ENCODE measurements around the gene VRK3.
"Not testable (repeated sequence)": the region's sequence is repeated elsewhere in the genome, so short reads cannot be mapped to it uniquely, and the experiment has no call there.

The VRK3 gene, protein sequence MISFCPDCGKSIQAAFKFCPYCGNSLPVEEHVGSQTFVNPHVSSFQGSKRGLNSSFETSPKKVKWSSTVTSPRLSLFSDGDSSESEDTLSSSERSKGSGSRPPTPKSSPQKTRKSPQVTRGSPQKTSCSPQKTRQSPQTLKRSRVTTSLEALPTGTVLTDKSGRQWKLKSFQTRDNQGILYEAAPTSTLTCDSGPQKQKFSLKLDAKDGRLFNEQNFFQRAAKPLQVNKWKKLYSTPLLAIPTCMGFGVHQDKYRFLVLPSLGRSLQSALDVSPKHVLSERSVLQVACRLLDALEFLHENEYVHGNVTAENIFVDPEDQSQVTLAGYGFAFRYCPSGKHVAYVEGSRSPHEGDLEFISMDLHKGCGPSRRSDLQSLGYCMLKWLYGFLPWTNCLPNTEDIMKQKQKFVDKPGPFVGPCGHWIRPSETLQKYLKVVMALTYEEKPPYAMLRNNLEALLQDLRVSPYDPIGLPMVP

GRCh38 chr19:50025022-50025793 is at the start of gene VRK3:
Gene VRK3 (minus strand): TSS chr19:50025372. CDS start chr19:50016162, 9,210 bp downstream.
- peak; percentile 100 for DNase-seq

GRCh38 chr19:50068382-50068781 is 43.2 kb upstream of the VRK3 start:
- DNase-seq, result not testable (repeated sequence)

GRCh38 chr19:50067575-50067974 is 42.4 kb upstream of the VRK3 start:
- no peak for DNase-seq

GRCh38 chr19:50065938-50066337 is 40.8 kb upstream of the VRK3 start:
- no peak for DNase-seq

DNA sequence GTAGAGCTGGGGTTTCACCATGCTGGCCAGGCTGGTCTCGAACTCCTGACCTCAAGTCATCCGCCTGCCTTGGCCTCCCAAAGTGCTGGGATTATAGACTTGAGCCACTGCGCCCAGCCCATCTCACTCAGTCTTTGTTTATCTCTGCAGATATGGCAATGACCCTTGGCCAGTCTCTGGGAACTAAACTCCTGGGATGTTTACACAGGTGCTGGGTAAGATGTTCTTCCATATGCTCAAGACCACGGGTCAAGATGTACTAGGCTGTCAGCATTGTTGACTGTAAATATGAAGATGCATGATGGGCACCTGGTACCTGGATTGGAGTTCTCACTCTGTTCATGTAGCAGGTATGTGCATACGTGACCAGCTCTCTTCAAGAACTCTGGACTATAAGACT is 36.5 kb upstream of the VRK3 start:
- no peak for DNase-seq

DNA sequence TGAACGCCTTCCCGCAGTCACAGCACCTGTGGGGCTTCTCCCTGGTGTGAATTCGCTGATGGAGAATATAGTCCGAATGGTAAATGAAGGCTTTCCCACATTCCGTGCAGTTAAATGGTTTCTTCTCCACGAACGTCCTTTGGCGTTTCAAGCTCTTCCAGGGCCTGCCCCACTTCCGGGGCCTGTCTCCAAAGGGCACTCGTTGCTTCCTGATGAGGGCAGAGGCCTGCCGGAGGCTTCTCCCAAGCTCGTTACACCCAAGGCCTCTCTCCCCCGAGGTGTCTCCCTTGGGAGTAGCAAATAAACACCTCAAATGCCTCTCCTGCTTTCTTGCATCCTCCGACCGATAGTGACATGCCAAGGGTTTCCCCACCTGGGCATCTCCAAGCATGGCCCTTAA is 34.9 kb upstream of the VRK3 start:
- no peak for DNase-seq

GRCh38 chr19:50059045-50059444 is 33.9 kb upstream of the VRK3 start:
- no peak for DNase-seq

DNA sequence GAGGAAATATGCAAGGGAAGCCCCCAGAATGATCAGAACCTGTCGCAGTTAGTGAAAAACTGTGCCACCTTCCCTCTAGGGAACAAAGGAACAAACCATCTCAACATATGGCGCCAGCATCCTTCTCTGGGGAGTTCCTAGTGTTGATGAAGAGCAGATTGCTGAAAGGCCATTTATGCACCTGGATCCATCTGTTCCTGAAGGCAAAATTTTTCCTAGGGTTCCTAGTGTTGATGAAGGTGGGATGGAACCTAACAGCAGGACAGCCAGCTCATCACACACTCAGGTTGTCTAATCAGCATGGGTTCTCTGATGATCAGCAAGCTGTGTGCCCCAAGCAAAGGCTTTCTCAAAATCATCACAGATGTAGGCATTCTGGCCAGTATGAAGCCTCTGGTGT is 33.3 kb upstream of the VRK3 start:
- DNase-seq, result no peak

- DNase-seq, result no peak
Observed at GRCh38 chr19:50053119-50053518, 27.9 kb upstream of the VRK3 start.

DNA sequence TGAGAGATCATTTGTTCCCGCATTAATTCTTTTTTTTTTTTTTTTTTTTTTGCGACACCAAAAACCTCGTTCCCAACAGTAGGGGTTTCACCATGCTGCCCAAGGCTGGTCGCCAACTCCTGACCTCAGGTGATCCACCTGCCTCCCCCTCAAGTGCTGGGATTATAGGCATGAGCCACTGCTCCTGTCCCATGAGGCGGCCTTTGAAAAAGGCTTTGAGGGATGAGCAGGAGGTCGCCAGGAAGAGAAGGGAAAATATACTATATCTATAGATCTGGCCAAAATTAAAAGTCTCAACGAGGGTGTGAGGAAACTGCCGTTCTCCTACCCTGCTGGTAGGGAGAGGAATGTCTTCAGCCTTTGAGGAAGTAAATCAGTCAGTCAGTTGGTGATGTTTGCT is 26.8 kb upstream of the VRK3 start:
- DNase-seq, result no peak

DNA sequence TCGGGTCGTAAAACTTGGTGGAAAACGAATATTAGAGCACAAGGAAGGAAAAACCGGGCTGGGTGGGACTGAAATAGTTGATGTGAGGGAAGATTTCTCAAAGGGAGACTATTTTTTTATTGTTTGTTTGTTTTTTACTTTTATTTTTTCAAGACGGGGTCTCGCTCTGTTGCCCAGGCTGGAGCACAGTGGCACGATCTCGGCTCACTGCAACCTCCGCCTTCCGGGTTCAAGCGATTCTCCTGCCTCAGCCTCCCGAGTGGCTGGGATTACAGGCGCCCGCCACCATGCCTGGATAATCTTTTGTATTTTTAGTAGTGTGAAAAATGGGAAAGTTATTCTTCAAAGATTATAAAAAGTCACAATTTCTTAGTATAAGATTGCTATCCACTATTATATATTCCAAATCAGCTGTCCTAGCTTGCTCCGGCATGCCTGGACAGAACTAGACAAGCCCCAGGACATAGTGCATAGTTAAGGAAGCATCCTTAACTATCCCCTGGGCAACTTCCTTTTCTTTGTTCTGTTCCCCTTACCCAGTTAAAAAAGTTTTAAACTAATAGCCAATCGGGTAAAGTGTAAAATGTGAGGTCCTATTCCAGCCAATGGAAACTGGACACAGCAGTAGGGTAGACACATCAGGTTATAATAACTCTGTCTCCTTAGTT is 26.2 kb upstream of the VRK3 start:
- DNase-seq, result not testable (repeated sequence)

DNA sequence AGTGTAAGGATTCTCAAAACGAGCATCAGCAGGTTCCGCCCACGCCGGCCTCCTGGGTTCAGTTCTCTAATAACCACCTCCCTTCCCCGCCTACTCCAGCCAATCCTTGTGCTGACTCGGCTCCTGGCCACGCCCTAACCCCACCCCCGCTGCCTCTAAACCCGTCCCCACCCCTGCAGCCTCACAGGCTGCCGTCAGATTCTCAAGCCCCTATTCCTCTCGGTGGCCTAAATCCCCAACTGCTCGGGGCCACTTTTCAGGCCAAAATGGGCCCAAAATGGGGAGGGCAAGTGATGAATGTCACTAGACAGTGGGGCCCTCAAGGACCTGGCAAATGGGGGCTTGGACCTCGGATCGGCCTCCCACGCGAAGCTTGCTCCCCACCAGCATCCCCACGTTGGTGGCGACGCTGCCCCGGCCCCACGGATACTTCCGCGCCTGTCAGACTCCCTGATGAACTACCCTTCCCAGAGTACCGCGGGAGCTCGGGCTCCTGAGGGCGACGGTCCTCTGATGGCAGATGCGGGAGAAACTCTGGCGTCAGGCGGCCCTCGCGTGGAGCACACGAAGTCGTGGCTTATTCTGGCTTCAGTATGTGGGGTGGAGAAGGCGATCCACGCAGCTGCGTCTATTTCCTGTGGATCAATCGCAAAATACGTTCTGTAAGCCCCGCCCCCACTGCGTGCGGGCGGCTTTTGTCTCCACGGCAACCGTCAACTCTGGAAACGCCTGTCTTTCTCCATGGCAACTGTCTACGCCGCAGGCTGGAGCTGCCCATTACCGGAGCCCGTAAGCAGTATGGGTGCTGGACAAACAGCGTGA is 25.4 kb upstream of the VRK3 start:
- peak; percentile 83 for DNase-seq

GRCh38 chr19:50047671-50048070 is 22.5 kb upstream of the VRK3 start:
- DNase-seq, result no peak

- DNase-seq, result no peak
Observed at GRCh38 chr19:50046649-50047503, 21.7 kb upstream of the VRK3 start.

GRCh38 chr19:50044922-50045321 is 19.8 kb upstream of the VRK3 start:
- no peak for DNase-seq

- DNase-seq, result no peak
Observed at GRCh38 chr19:50043967-50044366, 18.8 kb upstream of the VRK3 start.

DNA sequence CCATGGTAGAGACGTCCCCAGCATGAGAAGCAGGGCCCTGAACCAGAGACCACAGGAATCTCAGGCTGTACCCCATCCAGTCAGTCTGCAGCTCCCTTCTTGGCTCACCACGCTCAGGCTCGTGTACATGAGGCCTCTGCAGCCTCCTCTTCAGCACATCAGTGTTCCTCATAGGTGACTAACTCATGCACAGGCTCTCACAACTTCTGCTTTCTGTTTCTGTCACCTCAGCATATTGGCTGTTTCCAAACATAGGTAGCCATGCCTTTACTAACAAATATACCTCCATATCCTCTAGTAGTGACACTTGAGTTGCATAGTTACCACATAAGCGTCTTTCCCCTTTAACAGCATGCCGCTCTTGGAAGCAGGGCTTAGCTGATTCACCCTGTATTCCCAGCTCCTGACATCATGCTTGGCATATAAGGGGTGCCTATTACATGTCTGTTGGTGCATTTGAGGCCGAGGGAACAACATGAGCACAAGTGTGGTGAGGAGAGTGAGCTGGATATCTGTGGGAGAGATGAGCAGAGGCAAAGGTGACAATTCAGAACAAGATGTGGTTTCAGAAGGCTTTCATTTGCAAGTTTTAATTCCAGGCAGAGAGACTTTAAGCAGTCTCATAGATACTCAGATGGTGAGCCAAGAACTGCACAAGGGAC is 17.3 kb upstream of the VRK3 start:
- DNase-seq, result no peak

DNA sequence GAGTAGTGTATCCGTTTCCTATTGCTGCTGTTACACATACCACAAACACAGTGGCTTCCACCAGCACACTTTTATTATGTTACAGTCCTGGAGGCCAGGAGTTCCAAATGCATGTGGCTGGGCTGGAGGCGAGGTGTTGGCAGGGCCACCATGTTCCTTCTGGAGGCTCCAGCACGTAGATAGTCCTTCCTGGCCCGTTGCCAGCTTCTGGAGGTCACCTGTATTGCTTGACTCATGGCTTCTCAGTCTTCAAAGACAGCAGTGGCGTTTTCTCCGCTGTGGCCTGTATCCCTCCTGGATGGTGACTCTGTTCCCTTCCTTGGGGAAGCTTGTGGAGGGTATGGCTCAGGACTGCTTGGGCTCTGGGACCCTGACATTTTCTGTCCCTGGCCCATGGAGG is 15.8 kb upstream of the VRK3 start:
- DNase-seq, result no peak

- no peak for DNase-seq
Observed at GRCh38 chr19:50039968-50040367, 14.8 kb upstream of the VRK3 start.

- DNase-seq, result no peak
Observed at GRCh38 chr19:50036908-50037307, 11.7 kb upstream of the VRK3 start.

GRCh38 chr19:50030937-50031336 is 5.8 kb upstream of the VRK3 start:
- DNase-seq, result no peak

All from femur (tissue), 1 donor.